ENCODE data around the gene SIDT1.

DNA sequence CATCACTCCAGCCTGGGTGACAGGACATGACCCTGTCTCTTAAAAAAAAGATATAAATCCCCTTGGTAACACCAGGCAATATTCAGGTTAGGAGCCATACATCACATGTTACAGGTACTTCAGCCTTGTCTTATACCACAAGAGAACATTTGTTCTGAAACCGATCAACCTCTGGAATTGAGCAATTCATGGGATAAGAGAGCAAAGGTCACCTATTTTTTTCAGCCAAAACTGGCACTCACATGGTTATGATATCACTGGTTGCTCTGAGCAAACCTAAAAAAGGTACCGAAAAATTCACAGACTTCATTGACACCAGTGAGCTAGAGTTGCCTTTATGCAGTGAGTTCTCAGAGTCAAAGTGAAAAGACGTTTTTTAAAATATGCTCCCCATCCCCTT lies 26.5 kb upstream of the SIDT1 start:
- TF ChIP-seq POLR2A (IDR thresholded peaks at IDR 0.05), result no peak
- TF ChIP-seq, protein P1, sequence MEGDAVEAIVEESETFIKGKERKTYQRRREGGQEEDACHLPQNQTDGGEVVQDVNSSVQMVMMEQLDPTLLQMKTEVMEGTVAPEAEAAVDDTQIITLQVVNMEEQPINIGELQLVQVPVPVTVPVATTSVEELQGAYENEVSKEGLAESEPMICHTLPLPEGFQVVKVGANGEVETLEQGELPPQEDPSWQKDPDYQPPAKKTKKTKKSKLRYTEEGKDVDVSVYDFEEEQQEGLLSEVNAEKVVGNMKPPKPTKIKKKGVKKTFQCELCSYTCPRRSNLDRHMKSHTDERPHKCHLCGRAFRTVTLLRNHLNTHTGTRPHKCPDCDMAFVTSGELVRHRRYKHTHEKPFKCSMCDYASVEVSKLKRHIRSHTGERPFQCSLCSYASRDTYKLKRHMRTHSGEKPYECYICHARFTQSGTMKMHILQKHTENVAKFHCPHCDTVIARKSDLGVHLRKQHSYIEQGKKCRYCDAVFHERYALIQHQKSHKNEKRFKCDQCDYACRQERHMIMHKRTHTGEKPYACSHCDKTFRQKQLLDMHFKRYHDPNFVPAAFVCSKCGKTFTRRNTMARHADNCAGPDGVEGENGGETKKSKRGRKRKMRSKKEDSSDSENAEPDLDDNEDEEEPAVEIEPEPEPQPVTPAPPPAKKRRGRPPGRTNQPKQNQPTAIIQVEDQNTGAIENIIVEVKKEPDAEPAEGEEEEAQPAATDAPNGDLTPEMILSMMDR (IDR thresholded peaks at IDR 0.05), result no peak
- TF ChIP-seq POLR2AphosphoS5 (IDR thresholded peaks at IDR 0.05), result no peak
- TF ChIP-seq EP300 (IDR thresholded peaks at IDR 0.05), result no peak

Measured in stomach (tissue), 4 donors.